GM12878 (cell line): ENCODE data around the gene BCR. TPM values are rescaled to one million over a fixed set of nuclear protein-coding genes. Genes with fewer than 3 reads are reported as not detected.
"Not testable (repeated sequence)": the region's sequence is repeated elsewhere in the genome, so short reads cannot be mapped to it uniquely, and the experiment has no call there.

Source experiments
- ATAC-seq: fragments of 200-7000 bp; cut with Tn5 transposase; 3 replicates; pipeline ENCODE4 v1.9.1; 2020; ENCODE audit warnings: mild to moderate bottlenecking, moderate library complexity
- BruUV-seq: library from RNA; stranded (reverse); fragments of 400-500 nt; replicated peaks from 2 replicates; lab custom pipeline; 2021; lab: Mats Ljungman, UMichigan
- CTCF ChIA-PET: fragments of 300-600 bp; sonication (Branson Sonifier 250); formaldehyde crosslinking; extraction: SDS; loops from one replicate; lab custom pipeline; 2021; ENCODE audit warnings: inconsistent platforms; lab: Yijun Ruan, JAX
- POLR2A ChIA-PET: fragments of 350-600 bp; formaldehyde crosslinking; extraction: SDS; loops from one replicate; lab custom pipeline; 2021; ENCODE audit warnings: inconsistent platforms; lab: Charles Lee
- RAD21 ChIA-PET: fragments of 300-600 bp; sonication (Branson Sonifier 250); formaldehyde crosslinking; loops from one replicate; lab custom pipeline; 2023; ENCODE audit warnings: antibody characterized with exemption; ENCODE audit not compliant: unreplicated experiment; lab: Charles Lee
- SMC1A ChIA-PET: fragments of 300-600 bp; sonication (Branson Sonifier 250); formaldehyde crosslinking; loops from one replicate; lab custom pipeline; 2023; ENCODE audit not compliant: unreplicated experiment, uncharacterized antibody; lab: Charles Lee
- DNase-seq: peaks from one replicate; pipeline ENCODE4 v3.0.0-alpha.2; 2011; ENCODE audit warnings: low read depth, low spot score
- FAIRE-seq: peaks from 3 replicates; lab custom pipeline; 2011; peaks lifted over from hg19 to GRCh38; lab: Jason Lieb, UNC
- H2AFZ ChIP-seq: 2 replicates; pipeline ENCODE4 v1.6.0; 2011; ENCODE audit warnings: low read depth, low read length, control low read depth; ENCODE audit not compliant: control insufficient read depth
- H3K27ac ChIP-seq: 2 replicates; pipeline ENCODE4 v1.5.1; 2011; ENCODE audit warnings: control low read depth; ENCODE audit not compliant: control insufficient read depth, insufficient read depth
- H3K27me3 ChIP-seq, 2 experiments: replicated peaks in 1 of 2; 2 replicates each; pipeline versions ENCODE4 v1.6.0 to v1.6.1; 2011; ENCODE audit warnings: low read length in 1 of 2; ENCODE audit not compliant: control insufficient read depth in 2 of 2, insufficient read depth in 2 of 2
- H3K36me3 ChIP-seq, 2 experiments: 2 replicates each; pipeline ENCODE4 v1.5.1; 2011; ENCODE audit warnings: low read length in 1 of 2; ENCODE audit not compliant: control insufficient read depth in 2 of 2, insufficient read depth in 2 of 2
- H3K4me1 ChIP-seq: 2 replicates; pipeline ENCODE4 v1.6.1; 2011; ENCODE audit warnings: mild to moderate bottlenecking, low read length, moderate library complexity, mixed read lengths; ENCODE audit not compliant: control insufficient read depth, insufficient read depth
- H3K4me2 ChIP-seq: 2 replicates; pipeline ENCODE4 v1.6.0; 2011; ENCODE audit warnings: control low read depth; ENCODE audit not compliant: control insufficient read depth, insufficient read depth
- H3K4me3 ChIP-seq: fragments of 200-600 bp; sonication (generic); 2 replicates; pipeline ENCODE4 v1.5.1; 2016
- H3K79me2 ChIP-seq: 2 replicates; pipeline ENCODE4 v1.6.0; 2011; ENCODE audit warnings: low read length; ENCODE audit not compliant: control insufficient read depth, insufficient read depth
- H3K9ac ChIP-seq: 2 replicates; pipeline ENCODE4 v1.8.0; 2011; ENCODE audit warnings: low read length, control low read depth, mixed read lengths; ENCODE audit not compliant: control insufficient read depth, insufficient read depth
- H3K9me3 ChIP-seq: replicated peaks from 3 replicates; pipeline ENCODE4 v1.5.1; 2011; ENCODE audit warnings: mild to moderate bottlenecking, low read length; ENCODE audit not compliant: control insufficient read depth, insufficient read depth
- H4K20me1 ChIP-seq: 2 replicates; pipeline ENCODE4 v1.6.0; 2011; ENCODE audit not compliant: control insufficient read depth, insufficient read depth
- IKZF2 ChIP-seq, 2 experiments: fragments of 450-650 bp; IDR thresholded peaks; 2 replicates each; pipeline ENCODE4 v1.6.1; 2017; ENCODE audit warnings: mild to moderate bottlenecking in 2 of 2, moderate library complexity in 2 of 2
- MTA2 ChIP-seq: fragments of 450-650 bp; IDR thresholded peaks from 2 replicates; pipeline ENCODE4 v1.6.1; 2016; ENCODE audit warnings: low read depth, mild to moderate bottlenecking, moderate library complexity
- MXI1 ChIP-seq: fragments of 150-350 bp; IDR thresholded peaks from 2 replicates; pipeline ENCODE4 v1.6.1; 2011; ENCODE audit warnings: low read depth, mild to moderate bottlenecking, inconsistent platforms, low read length, improper control_type of control experiment
- WGBS: methylation state at CpG from one replicate; pipeline ENCODE4 v1.1.6; 2016; ENCODE audit warnings: low lambda C conversion rate; ENCODE audit not compliant: insufficient replicate concordance, insufficient coverage; ENCODE audit errors: missing lambda C conversion rate; 5-methylcytosine and 5-hydroxymethylcytosine counted together
- in situ Hi-C: fragments of 300-500 bp; cut with MboI; formaldehyde crosslinking; loops from 9 replicates; pipeline ENCODE4 v1.14.3; 2018; ENCODE audit warnings: mixed read lengths
- intact Hi-C: fragments of 100-400 bp; cut with micrococcal nuclease; formaldehyde crosslinking; loops from one replicate; pipeline ENCODE4 v1.14.2; 2022; ENCODE audit not compliant: unreplicated experiment
- polyA plus RNA-seq, 11 experiments: library from polyadenylated mRNA; depleted of rRNA in 4 of 11; unstranded in 6 of 11; stranded (reverse) in 5 of 11; fragments of >200 nt; fragmentation: Nextera tagmentation in 4 of 11; fragmentation: Illumina TruSeq in 1 of 11; extraction: Ambion mirVana in 4 of 11; extraction: Trizol in 1 of 11; gene quantifications; 1 replicate in 1 of 11; 2 replicates in 10 of 11; pipeline versions ENCODE4 v1.2.1 to v1.2.3, GENCODE V29; 2011 to 2016; ENCODE audit warnings: inconsistent platforms in 2 of 11, missing spikeins in 2 of 11, low read depth in 1 of 11
- total RNA-seq, 4 experiments: library from RNA; depleted of rRNA in 3 of 4; stranded (reverse); fragments of >200 nt in 3 of 4; fragmentation: Illumina TruSeq in 1 of 4; extraction: Trizol in 1 of 4; gene quantifications; 2 replicates each; pipeline versions ENCODE4 v1.2.1 to v1.2.3, GENCODE V29; 2013 to 2021
- TF ChIP-seq, protein P1 (sequence below): fragments of 450-650 bp; IDR thresholded peaks from 2 replicates; pipeline ENCODE4 v1.6.1; 2016; ENCODE audit warnings: mild to moderate bottlenecking

BCR gene
- total and polyA plus RNA-seq, 10 of the 15 experiments (the other 5 are each of a cell fraction or from before 2014, with no cell fraction given) = 1.7 to 64.7 (median 18.4) TPM

DNA sequence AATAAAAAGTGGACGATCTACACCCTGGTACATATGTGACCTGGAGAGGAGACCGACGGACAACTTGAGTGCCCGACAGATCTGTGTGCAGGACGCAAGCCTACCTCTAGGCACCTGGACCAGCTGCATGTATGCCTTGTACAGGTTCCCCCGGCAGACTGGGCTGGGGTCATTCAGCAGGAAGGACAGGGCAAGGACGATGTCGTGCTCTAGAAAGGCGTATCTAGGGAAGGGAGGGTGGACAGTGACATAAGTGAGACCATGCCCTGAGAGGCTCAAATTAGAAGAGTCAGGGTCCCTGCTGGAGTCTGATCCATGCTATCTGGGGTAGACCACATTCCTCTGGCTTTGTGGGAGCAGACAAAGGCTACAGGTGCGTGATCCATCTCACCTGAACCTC is 46.4 kb upstream of the BCR start (continued):
- TF ChIP-seq, protein P1, sequence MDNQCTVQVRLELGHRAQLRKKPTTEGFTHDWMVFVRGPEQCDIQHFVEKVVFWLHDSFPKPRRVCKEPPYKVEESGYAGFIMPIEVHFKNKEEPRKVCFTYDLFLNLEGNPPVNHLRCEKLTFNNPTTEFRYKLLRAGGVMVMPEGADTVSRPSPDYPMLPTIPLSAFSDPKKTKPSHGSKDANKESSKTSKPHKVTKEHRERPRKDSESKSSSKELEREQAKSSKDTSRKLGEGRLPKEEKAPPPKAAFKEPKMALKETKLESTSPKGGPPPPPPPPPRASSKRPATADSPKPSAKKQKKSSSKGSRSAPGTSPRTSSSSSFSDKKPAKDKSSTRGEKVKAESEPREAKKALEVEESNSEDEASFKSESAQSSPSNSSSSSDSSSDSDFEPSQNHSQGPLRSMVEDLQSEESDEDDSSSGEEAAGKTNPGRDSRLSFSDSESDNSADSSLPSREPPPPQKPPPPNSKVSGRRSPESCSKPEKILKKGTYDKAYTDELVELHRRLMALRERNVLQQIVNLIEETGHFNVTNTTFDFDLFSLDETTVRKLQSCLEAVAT = no peak
- TF ChIP-seq MTA2 (no peak), IKZF2 (IDR thresholded peaks at IDR 0.05) (no peak), MXI1 (no peak)

DNA sequence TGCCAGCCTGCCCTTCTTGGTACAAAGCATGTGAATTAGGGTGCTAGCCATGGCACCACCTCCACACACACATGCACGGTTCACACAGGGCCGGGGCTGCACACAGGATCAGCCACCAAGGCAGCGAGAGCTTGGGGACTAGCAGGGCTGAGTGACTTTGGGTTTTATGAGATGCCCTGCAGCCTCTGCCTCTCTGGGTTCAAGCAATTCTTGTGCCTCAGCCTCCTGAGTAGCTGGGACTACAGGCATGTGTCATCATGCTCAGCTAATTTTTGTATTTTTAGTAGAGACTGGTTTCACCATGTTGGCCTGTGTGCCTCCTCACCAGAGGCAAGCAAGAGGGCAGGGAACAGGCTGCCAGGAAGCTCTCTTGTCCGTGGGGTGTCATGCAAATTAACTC is 43.3 kb upstream of the BCR start:
- ChIA-PET CTCF (interaction anchor here (1.0 to 6.0 kb wide), 6 partner anchors 8 to 180 kb away, joined by 3 to 86 read pairs (median 8); partner anchors contain the start of gene BCR), SMC1A (interaction anchor here (1.5 to 4.9 kb wide), 4 partner anchors 42 to 1094 kb away, joined by 4 to 75 read pairs (median 6); partner anchors contain the start of gene BCR), RAD21 (interaction anchor here (0.6 to 2.7 kb wide), 8 partner anchors 9 to 392 kb away, joined by 3 to 27 read pairs (median 4); no protein-coding TSS in a partner anchor)
- H3K4me3 ChIP-seq, H4K20me1 ChIP-seq, DNase-seq, H3K27me3 ChIP-seq, FAIRE-seq, H3K9me3 ChIP-seq, POLR2A ChIA-PET, ATAC-seq, BruUV-seq, H3K79me2 ChIP-seq, H3K36me3 ChIP-seq: not testable (repeated sequence)
- Histone ChIP-seq H3K9ac (peak overlapping the region; percentile 72; the same call in 1 of the 2 replicates), H3K27ac (peak overlapping the region; percentile 86), H3K4me1 (peaks cover 54% of the 10 kb centered on the region), H3K4me2 (peak overlapping the region; percentile 83), H2AFZ (peak overlapping the region; percentile 30)
- in situ Hi-C loops = loop anchor here (10.0 kb wide), 1 partner anchor 782 kb away; no protein-coding TSS in a partner anchor
- intact Hi-C loops = loop anchor here (5.0 kb wide), 1 partner anchor 45 kb away; the partner anchor contains the start of gene BCR
- WGBS = 15% methylated on average over 4 of the region's 4 CpGs
